Pancreas (tissue), 10 donors: ENCODE results near the gene SLC44A2. TPM values are rescaled to one million over a fixed set of nuclear protein-coding genes. Genes with fewer than 3 reads are reported as not detected.
A peak's percentile ranks its signal among the peaks of the same experiment; 100 is the strongest.

Experiments
- ATAC-seq, 4 donors: fragments of 200-7000 bp; cut with Tn5 transposase; one replicate each; pipeline versions ENCODE4 v1.8.0 to v1.9.1; 2020; ENCODE audit warnings: mild to moderate bottlenecking in 4 of 4, moderate library complexity in 4 of 4
- DNase-seq, 6 donors: peaks; one replicate each; pipeline ENCODE4 v3.0.0-alpha.2; 2020
- FAIRE-seq: peaks from 2 replicates; lab custom pipeline; 2012; peaks lifted over from hg19 to GRCh38; lab: Jason Lieb, UNC
- H3K27ac ChIP-seq, 4 donors: fragments of 200-600 bp; sonication (generic); 1 replicate in 3 of 4; 2 replicates in 1 of 4; pipeline versions ENCODE4 v1.5.0 to v1.8.0; 2020
- H3K27me3 ChIP-seq, 4 donors: fragments of 200-600 bp; one replicate each; pipeline ENCODE4 v1.8.0; 2021
- H3K36me3 ChIP-seq, 3 donors: fragments of 200-600 bp; sonication (generic) in 1 of 3; one replicate each; pipeline versions ENCODE4 v1.5.0 to v1.8.0; 2020 to 2021
- H3K4me1 ChIP-seq, 3 donors: fragments of 200-600 bp; one replicate each; pipeline ENCODE4 v1.8.0; 2021
- H3K4me3 ChIP-seq, 4 donors: fragments of 200-600 bp; sonication (generic) in 2 of 4; one replicate each; pipeline versions ENCODE4 v1.5.0 to v1.8.0; 2020 to 2021
- H3K9me3 ChIP-seq, 4 donors: fragments of 200-600 bp; one replicate each; pipeline ENCODE4 v1.8.0; 2021
- WGBS, 2 donors: extraction: QIAGEN DNeasy Blood & Tissue Kit; methylation state at CpG; one replicate each; pipeline ENCODE4 v1.1.7; 2013; 5-methylcytosine and 5-hydroxymethylcytosine counted together
- intact Hi-C, 3 donors: fragments of 100-400 bp; cut with DNase I; formaldehyde crosslinking; loops; one replicate each; pipeline versions ENCODE4 v1.11.1 to v1.14.2; 2022
- polyA plus RNA-seq, 2 donors: library from polyadenylated mRNA; stranded (reverse); fragments of 200-250 nt; gene quantifications; one replicate each; pipeline ENCODE4 v1.2.3, GENCODE V29; 2013
- total RNA-seq, 6 donors: library from RNA; stranded (reverse); fragmentation: NEBNext Ultra II Directional in 4 of 6; extraction: Animal tissue kit (Norgen Biotek cat#: 25700) in 4 of 6; gene quantifications; one replicate each; pipeline versions ENCODE4 v1.2.1 to v1.2.4, GENCODE V29; 2021 to 2023
- TF ChIP-seq, protein P1 (sequence below), 4 donors: fragments of 200-600 bp; sonication (generic) in 3 of 4; IDR thresholded peaks; one replicate each; pipeline versions ENCODE4 v1.5.0 to v1.8.0; 2021; ENCODE audit warnings: antibody characterized with exemption in 4 of 4
- donor health status: healthy with polysubstance abuse.
- donor health status: DM: no; HTN: no; CAD: no; lungs with moderate emphysema.
- donor health status: DM: no; HTN: no; CAD: no.
- donor health status: control.
- donor health status: control.
- donor health status: Bipolar disorder and iron deficiency.
- donor health status: DM: yes; HTN: yes; CAD: no.
- donor health status: DM: no; HTN: no; CAD: no.
- donor health status: DM: no; HTN: no; CAD: no.
- donor health status: DM: yes; HTN: yes; CAD: no.

The SLC44A2 gene
- total and polyA plus RNA-seq, 8 donors = 32.7 to 69.0 (median 48.4) TPM

DNA sequence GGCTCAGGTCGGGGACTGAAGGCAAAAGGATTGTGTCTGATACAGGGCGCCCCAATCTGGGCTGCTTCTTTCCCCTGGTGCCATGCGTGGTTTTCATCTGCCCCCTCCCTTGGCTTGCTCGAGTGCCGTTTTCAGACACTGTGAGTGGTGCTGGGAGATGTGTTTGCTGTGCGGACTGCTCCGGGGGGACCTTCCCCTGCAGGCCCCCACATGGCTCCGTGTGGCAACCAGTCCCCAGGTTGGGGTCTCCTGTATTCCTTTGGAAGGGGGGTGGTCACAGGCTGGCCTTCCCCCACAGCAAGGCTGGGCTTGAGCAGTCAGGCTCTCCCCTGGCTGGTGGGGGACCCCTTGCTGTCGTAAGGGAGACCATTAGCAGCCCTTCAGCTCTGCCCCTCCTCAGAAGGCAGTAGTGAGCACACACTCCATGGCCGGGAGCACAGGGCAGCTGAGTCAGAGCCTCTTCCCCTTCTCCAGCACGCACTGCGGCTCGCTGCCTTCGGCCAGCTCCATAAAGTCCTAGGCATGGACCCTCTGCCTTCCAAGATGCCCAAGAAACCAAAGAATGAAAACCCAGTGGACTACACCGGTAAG lies 55.3 kb downstream of the SLC44A2 start:
- peaks cover 8 to 89% (median 69%) of the 10 kb centered on the region in 3 donors for H3K36me3 ChIP-seq
- intact Hi-C loops = no loop called here
- no peak overlapping the region for H3K4me3 ChIP-seq
- no peaks in the 10 kb centered on the region for H3K9me3 ChIP-seq
- WGBS, 2 donors = 91 to 94% methylated on average over 15 of the region's 15 CpGs
- peaks cover 0 to 5% (median 0%) of the 10 kb centered on the region in 3 donors for H3K4me1 ChIP-seq
- H3K27ac ChIP-seq = no peak overlapping the region
- no peak for ATAC-seq
- no peak for FAIRE-seq
- TF ChIP-seq, protein P1, sequence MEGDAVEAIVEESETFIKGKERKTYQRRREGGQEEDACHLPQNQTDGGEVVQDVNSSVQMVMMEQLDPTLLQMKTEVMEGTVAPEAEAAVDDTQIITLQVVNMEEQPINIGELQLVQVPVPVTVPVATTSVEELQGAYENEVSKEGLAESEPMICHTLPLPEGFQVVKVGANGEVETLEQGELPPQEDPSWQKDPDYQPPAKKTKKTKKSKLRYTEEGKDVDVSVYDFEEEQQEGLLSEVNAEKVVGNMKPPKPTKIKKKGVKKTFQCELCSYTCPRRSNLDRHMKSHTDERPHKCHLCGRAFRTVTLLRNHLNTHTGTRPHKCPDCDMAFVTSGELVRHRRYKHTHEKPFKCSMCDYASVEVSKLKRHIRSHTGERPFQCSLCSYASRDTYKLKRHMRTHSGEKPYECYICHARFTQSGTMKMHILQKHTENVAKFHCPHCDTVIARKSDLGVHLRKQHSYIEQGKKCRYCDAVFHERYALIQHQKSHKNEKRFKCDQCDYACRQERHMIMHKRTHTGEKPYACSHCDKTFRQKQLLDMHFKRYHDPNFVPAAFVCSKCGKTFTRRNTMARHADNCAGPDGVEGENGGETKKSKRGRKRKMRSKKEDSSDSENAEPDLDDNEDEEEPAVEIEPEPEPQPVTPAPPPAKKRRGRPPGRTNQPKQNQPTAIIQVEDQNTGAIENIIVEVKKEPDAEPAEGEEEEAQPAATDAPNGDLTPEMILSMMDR (IDR thresholded peaks at IDR 0.05) = no peak
- no peak for DNase-seq
- no peaks in the 10 kb centered on the region for H3K27me3 ChIP-seq

DNA sequence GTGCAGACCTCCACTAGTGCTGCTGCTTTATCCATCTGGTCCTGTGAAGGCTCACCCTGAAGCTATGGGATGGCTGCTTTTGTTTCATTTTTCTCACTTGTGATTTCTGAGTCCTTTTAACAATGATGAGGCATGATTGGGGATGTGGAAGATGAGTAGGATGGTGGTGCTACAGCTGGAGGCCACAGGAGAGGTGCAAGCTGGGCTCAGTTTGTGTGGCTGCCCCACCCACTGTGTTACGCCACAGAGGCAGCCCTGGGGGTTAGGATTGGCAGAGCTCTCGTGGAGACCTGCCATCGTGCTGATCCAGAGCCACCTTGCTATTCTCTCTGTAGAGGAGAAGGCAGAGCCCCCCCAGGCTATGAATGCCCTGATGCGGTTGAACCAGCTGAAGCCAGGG lies 56.3 kb downstream of the SLC44A2 start:
- intact Hi-C loops = no loop called here
- Histone ChIP-seq H3K36me3 (peaks cover 8 to 89% (median 69%) of the 10 kb centered on the region in 3 donors), H3K27ac (no peak overlapping the region), H3K4me3 (no peak overlapping the region), H3K27me3 (no peaks in the 10 kb centered on the region), H3K4me1 (peaks cover 0 to 5% (median 0%) of the 10 kb centered on the region in 3 donors), H3K9me3 (no peaks in the 10 kb centered on the region)
- FAIRE-seq (no peak), ATAC-seq (no peak), DNase-seq (no peak)
- 92 to 94% methylated on average over 4 of the region's 4 CpGs for WGBS, 2 donors
- TF ChIP-seq, protein P1 (IDR thresholded peaks at IDR 0.05) = no peak

DNA sequence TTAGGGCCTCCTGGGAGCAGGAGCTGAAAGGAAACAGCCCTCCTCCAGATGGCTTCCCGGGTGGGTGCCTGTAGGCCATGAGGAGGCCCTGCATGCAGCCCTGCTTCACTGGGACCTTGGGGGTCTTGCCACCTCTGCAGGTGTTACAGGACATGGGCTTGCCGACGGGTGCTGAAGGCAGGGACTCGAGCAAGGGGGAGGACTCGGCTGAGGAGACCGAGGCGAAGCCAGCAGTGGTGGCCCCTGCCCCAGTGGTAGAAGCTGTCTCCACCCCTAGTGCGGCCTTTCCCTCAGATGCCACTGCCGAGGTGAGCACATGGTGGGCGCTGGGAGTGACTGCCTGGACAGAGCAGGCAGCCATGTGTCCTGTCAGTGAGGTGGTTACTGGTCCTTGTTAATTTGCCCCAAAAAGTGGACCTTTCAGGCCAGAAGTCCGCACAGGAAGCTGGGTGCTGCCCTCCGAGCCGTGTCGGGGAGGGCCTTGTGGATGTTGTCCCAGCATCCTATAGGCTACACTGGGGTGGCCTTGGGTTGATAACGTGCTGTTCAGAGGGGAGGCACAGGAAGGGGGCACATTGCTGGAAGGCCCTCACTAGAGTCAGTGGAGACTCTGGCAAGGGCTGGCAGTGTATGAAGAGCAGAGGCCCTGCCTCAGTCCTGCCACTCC lies 57.2 kb downstream of the SLC44A2 start:
- Histone ChIP-seq H3K9me3 (no peaks in the 10 kb centered on the region), H3K27me3 (no peaks in the 10 kb centered on the region), H3K4me1 (peaks cover 0 to 5% (median 0%) of the 10 kb centered on the region in 3 donors), H3K27ac (no peak overlapping the region), H3K4me3 (no peak overlapping the region), H3K36me3 (peaks cover 8 to 90% (median 65%) of the 10 kb centered on the region in 3 donors)
- TF ChIP-seq, protein P1 (IDR thresholded peaks at IDR 0.05) = no peak
- 89 to 90% methylated on average over 15 of the region's 15 CpGs for whole genome bisulfite sequencing, 2 donors
- FAIRE-seq (no peak), ATAC-seq (peak in 1 of 4 donors; percentile 14), DNase-seq (peak in 1 of 6 donors; percentile 64)
- intact Hi-C loops = no loop called here

DNA sequence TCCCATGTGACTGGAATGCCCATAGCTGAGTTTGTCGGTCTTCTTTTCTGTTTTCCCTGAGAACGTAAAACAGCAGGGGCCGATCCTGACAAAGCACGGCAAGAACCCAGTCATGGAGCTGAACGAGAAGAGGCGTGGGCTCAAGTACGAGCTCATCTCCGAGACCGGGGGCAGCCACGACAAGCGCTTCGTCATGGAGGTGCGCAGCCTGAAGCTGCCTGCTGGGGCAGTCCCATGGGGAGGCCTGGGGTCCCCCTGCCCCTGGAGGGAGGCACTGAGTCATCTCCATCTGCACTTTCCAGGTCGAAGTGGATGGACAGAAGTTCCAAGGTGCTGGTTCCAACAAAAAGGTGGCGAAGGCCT lies 57.7 kb downstream of the SLC44A2 start:
- intact Hi-C loops = no loop called here
- Histone ChIP-seq H3K36me3 (peaks cover 8 to 90% (median 62%) of the 10 kb centered on the region in 3 donors), H3K27me3 (no peaks in the 10 kb centered on the region), H3K4me1 (peaks cover 0 to 2% (median 0%) of the 10 kb centered on the region in 3 donors), H3K27ac (no peak overlapping the region), H3K4me3 (no peak overlapping the region), H3K9me3 (no peaks in the 10 kb centered on the region)
- 94 to 96% methylated on average over 15 of the region's 15 CpGs for WGBS, 2 donors
- ATAC-seq (no peak), FAIRE-seq (no peak), DNase-seq (no peak)
- TF ChIP-seq, protein P1 (IDR thresholded peaks at IDR 0.05) = no peak

DNA sequence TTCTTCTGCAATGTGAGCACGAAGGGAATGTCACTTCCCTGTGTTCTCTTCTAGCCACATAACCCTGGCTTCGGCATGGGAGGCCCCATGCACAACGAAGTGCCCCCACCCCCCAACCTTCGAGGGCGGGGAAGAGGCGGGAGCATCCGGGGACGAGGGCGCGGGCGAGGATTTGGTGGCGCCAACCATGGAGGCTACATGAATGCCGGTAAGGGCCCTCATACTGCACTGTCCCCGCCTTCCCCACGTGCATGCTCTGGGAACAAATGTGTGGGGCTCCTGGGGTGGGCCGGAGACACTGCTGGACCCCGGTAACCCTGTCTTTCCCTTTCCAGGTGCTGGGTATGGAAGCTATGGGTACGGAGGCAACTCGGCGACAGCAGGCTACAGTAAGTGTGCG lies 58.2 kb downstream of the SLC44A2 start:
- Histone ChIP-seq H3K27ac (no peak overlapping the region), H3K27me3 (no peaks in the 10 kb centered on the region), H3K9me3 (no peaks in the 10 kb centered on the region), H3K4me1 (no peaks in the 10 kb centered on the region), H3K36me3 (peaks cover 9 to 90% (median 62%) of the 10 kb centered on the region in 3 donors), H3K4me3 (no peak overlapping the region)
- ATAC-seq (no peak), FAIRE-seq (no peak), DNase-seq (no peak)
- intact Hi-C loops = no loop called here
- 91 to 92% methylated on average over 21 of the region's 21 CpGs for WGBS, 2 donors
- TF ChIP-seq, protein P1 (IDR thresholded peaks at IDR 0.05) = no peak
